Ovary (tissue), 9 donors: ENCODE results near the gene SLC39A11. TPM values are rescaled to one million over a fixed set of nuclear protein-coding genes. Genes with fewer than 3 reads are reported as not detected.

ENCODE experiments used
- DNase-seq, 5 donors: peaks; one replicate each; pipeline ENCODE4 v3.0.0-alpha.2; 2019 to 2020
- H3K27ac ChIP-seq, 2 donors: fragments of 200-600 bp; one replicate each; pipeline versions ENCODE4 v1.5.1 to v1.8.0; 2019 to 2022
- H3K27me3 ChIP-seq: fragments of 200-600 bp; one replicate; pipeline ENCODE4 v1.8.0; 2022
- H3K36me3 ChIP-seq: fragments of 200-600 bp; sonication (generic); one replicate; pipeline ENCODE4 v1.5.1; 2019
- H3K4me1 ChIP-seq: one replicate; pipeline ENCODE4 v1.8.1; 2013; ENCODE audit warnings: mild to moderate bottlenecking, moderate library complexity; ENCODE audit not compliant: insufficient read depth
- H3K4me3 ChIP-seq: fragments of 200-600 bp; sonication (generic); one replicate; pipeline ENCODE4 v1.5.1; 2017
- H3K9me3 ChIP-seq, 2 donors: fragments of 200-600 bp in 1 of 2; sonication (generic) in 1 of 2; one replicate each; pipeline versions ENCODE4 v1.5.1 to v1.8.1; 2013 to 2019; ENCODE audit warnings: mild to moderate bottlenecking in 1 of 2, moderate library complexity in 1 of 2
- EP300 ChIP-seq: sonication (generic); formaldehyde crosslinking; IDR thresholded peaks from one replicate; pipeline ENCODE4 v1.6.1; 2017; ENCODE audit warnings: antibody characterized with exemption
- POLR2A ChIP-seq: fragments of 450-650 bp; IDR thresholded peaks from one replicate; pipeline ENCODE4 v1.6.1; 2017; ENCODE audit warnings: antibody characterized with exemption, mild to moderate bottlenecking, moderate library complexity
- WGBS, 3 donors: extraction: QIAGEN DNeasy Blood & Tissue Kit in 1 of 3; methylation state at CpG; one replicate each; pipeline versions ENCODE4 v1.1.5 to v1.1.7; 2013 to 2017; 5-methylcytosine and 5-hydroxymethylcytosine counted together
- intact Hi-C, 4 donors: fragments of 100-400 bp; cut with DNase I; formaldehyde crosslinking; loops; one replicate each; pipeline versions ENCODE4 v1.11.0 to v1.15.1; 2022 to 2023
- polyA plus RNA-seq, 2 donors: library from polyadenylated mRNA; stranded (reverse); fragments of 200-250 nt in 1 of 2; fragments of 350-450 nt in 1 of 2; fragmentation: Illumina TruSeq in 1 of 2; extraction: RNeasy Lipid Tissue Mini Kit (QIAGEN cat#74804) in 1 of 2; gene quantifications; one replicate each; pipeline ENCODE4 v1.2.3, GENCODE V29; 2013 to 2014
- total RNA-seq, 7 donors: library from RNA; depleted of rRNA in 2 of 7; stranded (reverse); fragments of >200 nt in 2 of 7; fragmentation: NEBNext Ultra II Directional in 3 of 7; extraction: Animal tissue kit (Norgen Biotek cat#: 25700) in 3 of 7; gene quantifications; one replicate each; pipeline versions ENCODE4 v1.1.0 to v1.2.4, GENCODE V29; 2016 to 2023
- TF ChIP-seq, protein P1 (sequence below), 3 donors: fragments of 450-650 bp in 2 of 3; fragments of 200-600 bp in 1 of 3; IDR thresholded peaks; one replicate each; pipeline versions ENCODE4 v1.5.1 to v1.8.0; 2016 to 2022; ENCODE audit warnings: antibody characterized with exemption in 3 of 3, mild to moderate bottlenecking in 1 of 3
- donor health status: DM: no; HTN: no; CAD: no; lungs with moderate emphysema.
- donor health status: DM: no; HTN: no; CAD: no.
- donor health status: Bipolar disorder and iron deficiency.
- donor health status: DM: yes; HTN: yes; CAD: no.
- donor health status: DM: no; HTN: no; CAD: no.
- donor health status: DM: yes; HTN: yes; CAD: no.

SLC39A11 gene
- total and polyA plus RNA-seq, 9 donors, result 4.0 to 21.2 (median 10.1) TPM

DNA sequence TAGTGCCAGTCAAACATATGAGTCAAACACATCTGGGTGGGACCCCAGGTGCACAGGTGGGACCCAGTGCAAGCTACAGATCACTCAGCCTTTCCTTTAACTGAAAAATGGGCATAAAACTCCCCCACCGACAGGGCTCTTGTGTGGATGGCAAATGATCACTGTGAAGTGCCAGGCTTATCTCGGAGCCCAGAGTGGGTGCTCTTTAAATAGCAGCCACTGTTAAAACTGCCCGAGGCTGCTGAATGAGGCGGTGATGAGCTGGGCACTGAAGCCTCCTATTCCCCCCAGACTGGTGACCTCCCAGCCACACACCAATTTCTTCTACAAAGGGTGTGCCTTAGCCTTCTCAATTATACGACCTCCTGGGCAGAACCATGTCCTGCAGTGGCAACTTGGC, 433.8 kb downstream of the SLC39A11 start:
- Histone ChIP-seq H3K4me1 (no peaks in the 10 kb centered on the region), H3K27me3 (no peaks in the 10 kb centered on the region), H3K27ac (no peak overlapping the region), H3K9me3 (no peaks in the 10 kb centered on the region), H3K4me3 (no peak overlapping the region), H3K36me3 (no peaks in the 10 kb centered on the region)
- 87 to 88% (median 88%) methylated on average over 5 of the region's 5 CpGs for WGBS, 3 donors
- intact Hi-C loops, result no loop called here
- DNase-seq, result no peak
- TF ChIP-seq, protein P1, sequence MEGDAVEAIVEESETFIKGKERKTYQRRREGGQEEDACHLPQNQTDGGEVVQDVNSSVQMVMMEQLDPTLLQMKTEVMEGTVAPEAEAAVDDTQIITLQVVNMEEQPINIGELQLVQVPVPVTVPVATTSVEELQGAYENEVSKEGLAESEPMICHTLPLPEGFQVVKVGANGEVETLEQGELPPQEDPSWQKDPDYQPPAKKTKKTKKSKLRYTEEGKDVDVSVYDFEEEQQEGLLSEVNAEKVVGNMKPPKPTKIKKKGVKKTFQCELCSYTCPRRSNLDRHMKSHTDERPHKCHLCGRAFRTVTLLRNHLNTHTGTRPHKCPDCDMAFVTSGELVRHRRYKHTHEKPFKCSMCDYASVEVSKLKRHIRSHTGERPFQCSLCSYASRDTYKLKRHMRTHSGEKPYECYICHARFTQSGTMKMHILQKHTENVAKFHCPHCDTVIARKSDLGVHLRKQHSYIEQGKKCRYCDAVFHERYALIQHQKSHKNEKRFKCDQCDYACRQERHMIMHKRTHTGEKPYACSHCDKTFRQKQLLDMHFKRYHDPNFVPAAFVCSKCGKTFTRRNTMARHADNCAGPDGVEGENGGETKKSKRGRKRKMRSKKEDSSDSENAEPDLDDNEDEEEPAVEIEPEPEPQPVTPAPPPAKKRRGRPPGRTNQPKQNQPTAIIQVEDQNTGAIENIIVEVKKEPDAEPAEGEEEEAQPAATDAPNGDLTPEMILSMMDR (IDR thresholded peaks at IDR 0.05), result no peak
- no peak for TF ChIP-seq EP300
- no peak for TF ChIP-seq POLR2A

DNA sequence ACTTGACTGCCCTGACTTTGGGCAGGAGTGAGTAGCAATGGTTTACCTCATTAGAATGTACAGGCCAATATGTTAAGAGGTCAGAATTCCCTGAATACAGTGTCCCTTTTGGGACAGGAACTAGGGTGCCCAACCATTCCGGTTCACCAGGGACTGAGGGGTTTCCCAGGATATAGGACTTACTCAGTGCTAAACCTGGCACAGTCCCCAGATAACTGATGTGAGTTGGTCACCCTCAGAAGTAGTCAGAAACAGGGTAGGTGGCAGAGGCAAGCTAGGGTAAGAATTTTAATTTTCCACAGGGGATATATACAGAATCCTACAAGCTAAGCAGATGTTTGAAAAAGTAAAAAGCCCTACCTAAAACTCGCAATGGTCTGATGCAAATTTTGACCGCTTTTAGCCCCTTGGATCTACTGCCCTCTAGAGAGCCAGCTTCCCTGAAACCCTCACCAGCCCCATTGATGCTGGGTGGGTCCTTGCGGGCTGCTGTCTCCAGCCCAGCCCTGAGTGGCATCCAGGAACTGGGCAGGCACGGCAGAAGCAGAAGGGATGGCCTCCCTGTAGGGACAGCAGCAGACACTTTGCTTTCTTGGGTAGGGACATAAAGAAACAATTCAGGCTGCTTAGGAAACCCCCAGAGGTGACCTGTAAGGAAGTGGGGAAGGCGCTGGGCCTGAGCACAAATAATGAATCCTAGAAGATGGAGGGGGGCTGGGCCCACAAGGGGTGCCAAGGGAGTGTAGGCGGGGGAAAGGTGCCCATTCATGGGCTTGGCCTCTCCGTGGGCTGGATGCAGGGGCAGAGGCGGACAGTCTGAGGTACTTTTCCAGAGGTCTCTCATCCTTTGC, 434.8 kb downstream of the SLC39A11 start:
- Histone ChIP-seq H3K27ac (no peak overlapping the region), H3K27me3 (no peaks in the 10 kb centered on the region), H3K4me3 (no peak overlapping the region), H3K9me3 (no peaks in the 10 kb centered on the region), H3K4me1 (no peaks in the 10 kb centered on the region), H3K36me3 (no peaks in the 10 kb centered on the region)
- TF ChIP-seq POLR2A (no peak), EP300 (no peak)
- TF ChIP-seq, protein P1 (IDR thresholded peaks at IDR 0.05), result no peak
- DNase-seq, result no peak
- intact Hi-C loops, result no loop called here
- 82 to 87% (median 84%) methylated on average over 9 of the region's 9 CpGs for WGBS, 3 donors

DNA sequence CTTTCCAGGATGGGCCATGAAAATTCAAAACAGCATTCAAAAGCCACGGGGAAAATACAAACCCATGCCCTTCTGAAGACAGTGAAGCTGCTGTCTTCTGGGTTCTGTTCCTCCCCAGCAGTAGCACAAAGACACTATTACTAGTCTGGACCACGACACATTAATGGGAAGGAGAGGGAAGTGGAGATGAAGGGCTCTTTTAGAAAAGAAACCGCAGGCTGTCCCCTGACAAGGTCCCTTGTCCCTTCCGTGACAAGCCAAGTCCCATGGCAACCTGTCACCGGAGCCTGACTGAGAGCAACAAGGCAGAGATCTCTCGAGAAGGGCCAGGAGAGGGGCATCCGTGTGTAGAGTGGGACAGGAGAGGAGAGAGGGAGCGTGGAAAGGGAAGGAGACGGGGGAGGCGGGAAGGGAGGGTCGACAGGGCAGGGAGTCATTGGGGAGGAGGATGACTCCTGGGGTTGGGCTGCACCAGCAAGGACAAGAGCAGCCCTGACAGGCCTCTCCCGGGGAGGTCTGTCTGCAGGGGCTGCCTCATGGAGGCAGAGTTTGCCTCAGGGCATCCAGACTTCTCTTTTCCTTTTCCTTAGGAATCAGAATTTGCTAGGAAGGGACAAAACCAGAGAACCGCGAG, 436.2 kb downstream of the SLC39A11 start:
- intact Hi-C loops, result no loop called here
- WGBS, 3 donors, result 71 to 80% (median 73%) methylated on average over 14 of the region's 14 CpGs
- no peak for TF ChIP-seq POLR2A
- TF ChIP-seq EP300, result no peak
- TF ChIP-seq, protein P1 (IDR thresholded peaks at IDR 0.05), result no peak

DNA sequence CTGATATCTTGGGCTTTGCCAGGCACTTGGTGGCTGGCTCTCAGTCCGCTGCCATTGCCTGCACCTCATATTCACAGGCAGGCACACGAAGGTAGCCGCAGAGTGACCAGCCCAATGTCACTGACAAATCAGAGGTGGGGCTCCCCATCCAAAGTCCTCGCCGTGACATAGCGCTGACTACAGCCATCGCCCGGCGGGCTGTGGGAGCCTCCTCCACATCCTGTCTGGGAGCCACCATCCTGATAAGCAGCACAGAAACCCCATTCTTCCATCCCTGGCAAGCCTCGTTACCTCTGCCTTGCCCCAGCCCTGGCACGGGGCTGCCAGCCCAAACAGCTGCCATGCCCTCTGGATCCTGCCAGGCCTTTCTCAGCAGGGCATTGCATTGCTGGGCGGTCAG, 437.8 kb downstream of the SLC39A11 start:
- Histone ChIP-seq H3K4me1 (no peaks in the 10 kb centered on the region), H3K27ac (no peak overlapping the region), H3K4me3 (no peak overlapping the region), H3K27me3 (no peaks in the 10 kb centered on the region), H3K36me3 (no peaks in the 10 kb centered on the region), H3K9me3 (no peaks in the 10 kb centered on the region)
- no peak for DNase-seq
- 86 to 91% (median 88%) methylated on average over 12 of the region's 12 CpGs for WGBS, 3 donors
- intact Hi-C loops, result no loop called here
- TF ChIP-seq EP300 (no peak), POLR2A (no peak)
- TF ChIP-seq, protein P1 (IDR thresholded peaks at IDR 0.05), result no peak

More for the DNA sequence above, 436.2 kb downstream of the SLC39A11 start:
- DNase-seq, result no peak
- H3K36me3 ChIP-seq, result no peaks in the 10 kb centered on the region
- no peaks in the 10 kb centered on the region for H3K27me3 ChIP-seq
- no peaks in the 10 kb centered on the region for H3K4me1 ChIP-seq
- no peak overlapping the region for H3K4me3 ChIP-seq
- no peaks in the 10 kb centered on the region for H3K9me3 ChIP-seq
- H3K27ac ChIP-seq, result no peak overlapping the region
